Cardiac fibroblast (primary cell): ENCODE data around the gene ASF1B.

ENCODE experiments used
- DNase-seq, 2 donors: peaks; one replicate each; pipeline versions ENCODE4 v3.0.0 to v3.0.0-alpha.2; 2010; ENCODE audit warnings: low read depth in 2 of 2
- H3K4me3 ChIP-seq, 2 donors: replicated peaks in 1 of 2; 1 replicate in 1 of 2; 2 replicates in 1 of 2; pipeline ENCODE4 v1.5.1; 2011; ENCODE audit warnings: low read depth in 2 of 2, low read length in 2 of 2, mild to moderate bottlenecking in 2 of 2, moderate library complexity in 1 of 2
- TF ChIP-seq, protein P1 (sequence below): IDR thresholded peaks from one replicate; pipeline ENCODE4 v1.5.1; 2011; ENCODE audit warnings: low read depth, mild to moderate bottlenecking, low read length, inconsistent platforms

ASF1B gene

DNA sequence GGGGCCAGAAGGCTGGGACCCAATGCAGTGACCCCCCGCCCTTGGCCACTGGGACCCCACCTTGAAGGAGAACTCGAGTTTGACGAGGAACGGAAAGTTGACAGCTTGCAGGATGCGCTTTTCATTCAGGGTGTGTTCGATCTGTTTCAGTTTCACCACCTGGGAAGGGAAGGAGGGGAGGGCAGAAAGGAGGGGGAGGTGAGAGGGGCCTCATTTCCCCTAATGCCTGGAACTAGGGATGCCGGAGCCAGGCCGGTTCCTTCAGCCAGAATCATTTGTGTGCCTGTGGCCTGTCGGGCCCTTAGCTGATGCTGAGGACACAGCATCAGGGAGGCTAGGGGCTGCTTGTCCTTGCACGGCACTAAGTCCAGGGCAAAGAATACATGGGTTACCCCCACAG is 33.6 kb downstream of the ASF1B start:
- H3K4me3 ChIP-seq, result no peak overlapping the region
- TF ChIP-seq, protein P1, sequence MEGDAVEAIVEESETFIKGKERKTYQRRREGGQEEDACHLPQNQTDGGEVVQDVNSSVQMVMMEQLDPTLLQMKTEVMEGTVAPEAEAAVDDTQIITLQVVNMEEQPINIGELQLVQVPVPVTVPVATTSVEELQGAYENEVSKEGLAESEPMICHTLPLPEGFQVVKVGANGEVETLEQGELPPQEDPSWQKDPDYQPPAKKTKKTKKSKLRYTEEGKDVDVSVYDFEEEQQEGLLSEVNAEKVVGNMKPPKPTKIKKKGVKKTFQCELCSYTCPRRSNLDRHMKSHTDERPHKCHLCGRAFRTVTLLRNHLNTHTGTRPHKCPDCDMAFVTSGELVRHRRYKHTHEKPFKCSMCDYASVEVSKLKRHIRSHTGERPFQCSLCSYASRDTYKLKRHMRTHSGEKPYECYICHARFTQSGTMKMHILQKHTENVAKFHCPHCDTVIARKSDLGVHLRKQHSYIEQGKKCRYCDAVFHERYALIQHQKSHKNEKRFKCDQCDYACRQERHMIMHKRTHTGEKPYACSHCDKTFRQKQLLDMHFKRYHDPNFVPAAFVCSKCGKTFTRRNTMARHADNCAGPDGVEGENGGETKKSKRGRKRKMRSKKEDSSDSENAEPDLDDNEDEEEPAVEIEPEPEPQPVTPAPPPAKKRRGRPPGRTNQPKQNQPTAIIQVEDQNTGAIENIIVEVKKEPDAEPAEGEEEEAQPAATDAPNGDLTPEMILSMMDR, result no peak
- no peak for DNase-seq

DNA sequence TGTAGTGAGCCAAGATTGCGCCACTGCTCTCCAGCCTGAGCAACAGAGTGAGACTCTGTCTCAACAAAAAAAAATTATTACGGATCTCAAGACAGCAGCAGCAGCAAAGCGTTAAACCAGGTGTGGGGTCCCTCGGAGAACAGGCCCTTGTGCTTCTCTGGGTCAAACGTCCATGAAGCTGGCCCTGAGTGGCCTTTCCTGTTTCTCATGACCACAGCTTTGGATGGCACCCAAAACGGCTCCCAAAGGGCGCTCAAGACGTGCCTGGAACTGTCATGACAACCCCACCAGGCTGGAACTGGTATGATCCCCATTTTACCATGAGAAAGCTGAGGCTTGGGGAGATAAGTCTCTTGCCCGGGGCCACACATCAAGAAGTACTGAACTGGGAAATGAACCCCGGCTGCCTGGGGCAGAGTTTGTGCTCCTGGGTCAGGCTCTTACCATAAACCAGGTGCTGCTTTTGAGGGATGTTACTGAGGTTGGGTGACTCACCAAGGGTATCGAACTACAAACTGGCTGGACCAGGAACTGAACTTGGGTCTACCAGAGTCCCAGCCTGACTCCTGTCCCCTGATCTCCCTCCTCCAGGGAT is 34.2 kb downstream of the ASF1B start:
- TF ChIP-seq, protein P1, result no peak
- DNase-seq, result peak; percentile 33 to 39
- no peak overlapping the region for H3K4me3 ChIP-seq

DNA sequence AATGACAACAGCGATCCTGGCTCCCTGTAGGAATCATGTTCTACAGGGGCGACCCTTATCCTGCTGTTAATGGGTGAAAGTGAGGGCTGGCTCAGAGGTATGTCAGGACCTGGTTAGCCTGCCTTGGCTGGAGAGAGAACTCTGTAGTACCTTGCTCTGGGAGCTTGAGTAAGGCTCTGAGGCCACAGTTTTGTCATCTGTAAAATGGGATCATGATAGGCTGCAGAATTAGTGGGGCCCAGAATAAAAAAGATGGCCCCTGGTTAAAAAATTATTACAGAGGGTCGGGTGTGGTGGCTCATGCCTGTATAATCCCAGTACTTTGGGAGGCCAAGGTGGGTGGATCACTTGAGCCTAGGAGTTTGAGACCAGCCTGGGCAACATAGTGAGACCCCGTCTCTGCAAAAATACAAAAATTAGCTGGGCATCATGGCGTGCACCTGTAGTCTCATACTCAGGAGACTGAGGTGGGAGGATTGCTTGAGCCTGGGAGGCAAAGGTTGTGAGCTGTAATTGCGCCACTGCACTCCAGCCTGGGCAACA is 35.3 kb downstream of the ASF1B start:
- no peak for DNase-seq
- TF ChIP-seq, protein P1, result no peak
- no peak overlapping the region for H3K4me3 ChIP-seq

DNA sequence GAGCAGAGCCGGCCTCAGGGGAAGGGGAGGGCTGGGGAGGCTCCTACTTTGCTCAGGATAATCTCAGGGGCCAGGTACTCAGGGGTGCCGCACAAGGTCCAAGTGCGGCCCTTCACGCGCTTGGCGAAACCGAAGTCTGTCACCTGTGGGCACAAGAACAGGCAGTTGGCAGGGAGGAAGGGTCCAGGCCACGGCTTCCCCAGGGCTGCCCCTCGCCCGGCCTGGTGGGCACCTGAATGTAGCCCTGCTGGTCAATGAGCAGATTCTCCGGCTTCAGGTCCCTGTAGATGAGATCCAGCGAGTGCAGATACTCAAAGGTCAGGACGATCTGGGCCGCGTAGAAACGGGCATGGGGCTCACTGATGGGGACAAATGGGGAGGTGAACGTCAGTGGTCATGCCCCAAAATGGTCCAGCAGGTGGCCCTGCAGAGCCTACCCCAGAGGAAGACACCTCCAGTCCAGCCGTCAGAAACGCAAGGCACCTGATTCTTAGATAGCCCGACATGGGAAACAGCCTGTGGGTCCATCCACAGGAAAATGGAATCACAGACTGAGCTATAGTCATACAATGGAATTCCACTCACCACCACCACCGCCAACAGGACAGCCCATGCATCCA is 38.7 kb downstream of the ASF1B start:
- DNase-seq, result no peak
- H3K4me3 ChIP-seq, result no peak overlapping the region
- TF ChIP-seq, protein P1, result peak; percentile 21

DNA sequence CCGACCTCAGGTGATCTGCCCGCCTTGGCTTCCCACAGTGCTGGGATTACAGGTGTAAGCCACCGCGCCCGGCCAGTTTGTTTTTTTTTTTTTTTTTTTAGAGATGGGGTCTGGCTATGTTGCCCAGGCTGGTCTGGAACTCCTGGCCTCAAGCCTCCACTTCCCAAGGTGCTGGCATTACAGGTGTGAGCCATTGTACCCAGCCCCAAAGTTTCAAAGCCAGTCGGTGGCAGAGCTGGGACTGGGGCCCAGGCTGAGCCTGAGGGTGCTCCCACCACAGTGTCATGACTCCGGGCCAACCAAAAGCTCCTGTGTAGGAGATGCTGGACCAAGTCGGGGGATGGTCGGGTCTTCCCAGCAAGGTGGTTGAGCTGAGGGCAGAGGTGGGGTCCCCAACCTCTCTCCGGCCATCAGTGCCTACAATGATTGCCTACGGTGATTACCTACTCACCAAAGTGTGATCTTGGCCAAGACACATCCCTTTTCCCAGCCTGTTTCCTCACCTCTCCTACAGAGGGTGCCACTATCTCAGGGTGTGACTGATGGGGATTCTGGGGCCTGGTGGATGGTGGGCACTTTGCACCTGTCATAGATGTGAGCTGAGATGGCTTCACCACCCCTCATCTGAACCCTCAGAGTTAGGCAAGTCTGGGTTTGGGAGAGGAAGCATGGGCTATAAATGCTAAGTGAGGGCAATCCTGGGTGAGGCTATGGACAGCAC is 40.0 kb downstream of the ASF1B start:
- TF ChIP-seq, protein P1, result no peak
- H3K4me3 ChIP-seq, result no peak overlapping the region
- no peak for DNase-seq

DNA sequence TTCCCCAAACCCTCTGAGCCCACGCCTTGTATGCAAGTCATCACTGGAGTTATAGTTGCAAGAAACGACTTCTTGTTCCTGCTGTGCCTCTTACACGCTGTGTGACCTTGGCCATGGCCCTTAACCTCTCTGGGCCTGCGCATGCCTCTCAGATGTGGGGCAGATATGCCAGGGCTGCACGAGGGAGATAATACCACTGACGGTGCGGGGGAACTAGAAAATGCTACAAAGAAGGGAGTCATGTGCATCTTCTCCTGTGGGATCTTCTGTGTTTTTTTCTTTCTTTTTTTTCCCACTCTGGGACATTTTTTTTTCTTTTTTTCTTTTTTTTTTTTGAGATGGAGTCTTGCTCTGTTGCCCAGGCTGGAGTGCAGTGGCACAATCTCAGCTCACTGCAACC is 41.5 kb downstream of the ASF1B start:
- TF ChIP-seq, protein P1, result no peak
- DNase-seq, result no peak
- H3K4me3 ChIP-seq, result no peak overlapping the region
